ENCODE results near the gene TLE2.
"Not testable (repeated sequence)": the region's sequence is repeated elsewhere in the genome, so short reads cannot be mapped to it uniquely, and the experiment has no call there.

The TLE2 gene

DNA sequence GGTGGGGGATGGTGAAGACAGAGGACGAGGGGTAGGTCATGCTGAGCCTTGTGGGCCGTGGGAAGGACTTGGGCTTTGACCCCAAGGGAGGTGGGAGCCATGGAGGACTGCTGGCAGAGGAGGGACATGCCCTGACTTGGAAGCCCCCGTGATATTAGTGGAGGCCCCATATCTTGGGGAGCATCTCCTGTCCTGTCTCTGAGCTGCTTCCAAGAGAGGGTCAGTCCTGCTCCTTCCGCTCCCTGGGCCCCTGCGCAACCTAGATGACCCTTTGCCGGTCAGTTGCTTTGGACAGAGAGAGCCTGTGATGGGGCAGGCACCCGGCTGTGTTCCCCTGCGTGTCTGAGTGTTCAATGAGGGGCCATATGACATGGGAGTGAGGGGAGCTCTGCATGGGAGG lies 46.5 kb downstream of the TLE2 start:
- DNase-seq, result no peak

DNA sequence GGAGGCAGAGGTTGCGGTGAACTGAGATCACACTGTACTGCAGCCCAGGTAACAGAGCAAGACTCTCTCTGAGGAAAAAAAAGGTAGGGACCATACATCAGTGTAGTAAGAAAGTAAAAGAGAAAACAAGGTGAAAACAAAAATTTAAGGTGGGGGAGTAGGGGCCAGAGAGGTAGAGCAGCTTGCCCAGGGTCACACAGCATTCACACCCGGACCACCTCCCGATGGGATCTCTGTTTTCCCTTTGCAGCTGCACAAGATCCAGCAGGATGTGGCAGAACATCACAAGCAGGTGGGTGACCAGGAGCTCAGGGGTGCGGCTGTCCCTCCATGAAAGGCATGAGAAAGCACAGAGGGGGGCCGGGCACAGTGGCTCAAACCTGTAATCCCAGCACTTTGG lies 47.2 kb downstream of the TLE2 start:
- no peak for DNase-seq

DNA sequence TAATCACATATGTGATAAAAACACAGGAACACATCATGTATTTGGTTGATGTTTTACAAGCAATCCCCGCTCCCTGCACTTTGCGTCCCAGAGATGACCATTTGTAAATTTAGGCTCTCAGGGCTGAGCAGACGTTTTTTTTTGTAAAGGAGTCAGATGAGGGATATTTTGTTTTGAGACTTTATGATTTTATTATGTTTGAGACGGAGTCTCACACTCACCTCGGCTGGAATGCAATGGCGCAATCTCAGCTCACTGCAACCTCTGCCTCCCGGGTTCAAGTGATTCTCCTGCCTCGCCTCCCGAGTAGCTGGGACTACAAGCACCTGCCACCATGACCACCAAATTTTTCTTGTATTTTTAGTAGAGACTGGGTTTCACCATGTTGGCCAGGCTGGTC lies 50.3 kb downstream of the TLE2 start:
- no peak for DNase-seq

DNA sequence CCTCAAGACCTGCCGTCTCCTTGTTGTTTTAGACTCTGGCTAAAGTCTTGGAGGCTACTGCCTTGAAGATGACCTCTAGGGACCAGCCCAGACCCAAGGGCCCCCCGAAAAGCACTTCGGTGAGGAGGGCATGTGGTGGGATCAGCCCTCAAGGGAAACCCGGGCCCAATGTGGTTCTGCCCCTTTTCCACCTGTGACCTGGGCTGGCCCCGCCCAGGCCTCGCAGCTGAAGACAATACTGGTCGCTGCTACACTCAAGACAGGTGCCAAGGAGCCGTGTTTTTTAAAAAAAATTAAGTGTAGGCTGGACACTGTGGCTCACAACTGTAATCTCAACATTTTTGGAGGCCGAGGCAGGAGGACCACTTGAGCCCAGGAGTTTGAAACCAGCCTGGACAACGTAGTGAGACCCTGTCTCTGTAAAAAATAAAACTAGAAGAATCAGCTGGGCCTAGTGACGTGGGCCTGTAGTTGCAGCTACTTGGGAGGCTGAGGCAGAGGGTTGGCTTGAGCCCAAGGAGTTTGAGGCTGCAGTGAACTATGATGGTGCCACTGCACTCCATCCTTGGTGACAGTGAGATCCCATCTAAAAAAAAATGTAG lies 50.8 kb downstream of the TLE2 start:
- DNase-seq, result no peak

- DNase-seq, result no peak
Measured at GRCh38 chr19:2977746-2978138, 51.3 kb downstream of the TLE2 start.

DNA sequence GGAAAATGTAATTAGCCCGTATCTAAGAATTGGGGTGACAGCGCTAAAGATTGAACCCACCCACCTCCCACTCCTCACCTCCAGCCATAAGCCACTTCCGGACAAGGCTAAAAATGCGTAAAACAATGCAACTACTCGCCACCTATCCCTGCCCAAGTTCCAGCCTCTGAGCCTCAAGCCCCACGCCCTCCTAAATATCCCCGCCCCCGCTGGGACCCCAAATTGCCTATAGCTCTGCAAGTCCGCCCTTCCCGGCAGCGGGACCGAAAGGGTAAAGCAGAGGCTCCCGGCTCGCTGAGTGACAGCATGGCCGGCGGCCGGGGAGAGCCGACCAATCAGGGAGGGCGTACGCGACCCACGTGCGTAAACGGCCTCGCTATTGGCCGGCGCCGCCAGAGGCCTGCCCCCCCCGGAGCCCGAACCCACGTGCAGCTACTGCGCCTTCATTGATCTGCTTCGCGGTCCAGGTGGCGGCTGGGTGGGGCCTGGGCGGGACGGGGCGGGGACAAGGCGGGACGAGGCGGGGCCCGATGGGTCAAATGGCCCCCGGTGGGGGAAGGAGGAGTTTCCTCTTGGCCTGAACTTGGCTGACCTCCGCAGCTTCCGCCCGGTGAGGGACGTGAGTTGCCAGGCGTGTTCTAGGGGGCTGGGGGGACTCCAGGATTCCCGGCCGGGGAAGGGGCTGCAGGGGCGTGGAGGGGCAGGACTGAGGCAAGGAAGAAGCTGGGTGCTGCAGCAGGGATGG lies 51.9 kb downstream of the TLE2 start, which contains the start of gene TLE6:
TLE6 (plus strand) TSS at position 564 of the 745 bp plus-strand sequence. CDS start 670 bp downstream, outside the sequence.
- peak; percentile 91 for DNase-seq

DNA sequence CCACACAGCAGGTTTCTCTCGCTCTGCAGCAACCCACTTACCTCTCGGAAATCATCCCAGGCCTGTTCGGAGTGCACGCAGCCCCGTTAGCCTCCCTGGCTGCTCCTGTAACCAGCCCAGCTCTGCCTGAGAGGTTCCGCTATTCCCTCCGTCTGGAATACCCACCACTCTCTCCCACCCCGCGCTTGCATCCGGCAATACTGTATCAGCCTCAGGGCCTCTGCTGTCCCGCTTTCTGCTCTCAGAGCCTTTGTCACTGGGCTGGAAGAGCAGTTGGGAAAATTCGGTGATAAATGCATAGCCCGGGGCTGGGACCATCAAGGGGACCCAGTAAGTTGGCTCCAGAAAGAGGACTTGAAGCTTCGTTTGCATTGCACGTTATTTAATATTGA lies 52.5 kb downstream of the TLE2 start:
- no peak for DNase-seq

DNA sequence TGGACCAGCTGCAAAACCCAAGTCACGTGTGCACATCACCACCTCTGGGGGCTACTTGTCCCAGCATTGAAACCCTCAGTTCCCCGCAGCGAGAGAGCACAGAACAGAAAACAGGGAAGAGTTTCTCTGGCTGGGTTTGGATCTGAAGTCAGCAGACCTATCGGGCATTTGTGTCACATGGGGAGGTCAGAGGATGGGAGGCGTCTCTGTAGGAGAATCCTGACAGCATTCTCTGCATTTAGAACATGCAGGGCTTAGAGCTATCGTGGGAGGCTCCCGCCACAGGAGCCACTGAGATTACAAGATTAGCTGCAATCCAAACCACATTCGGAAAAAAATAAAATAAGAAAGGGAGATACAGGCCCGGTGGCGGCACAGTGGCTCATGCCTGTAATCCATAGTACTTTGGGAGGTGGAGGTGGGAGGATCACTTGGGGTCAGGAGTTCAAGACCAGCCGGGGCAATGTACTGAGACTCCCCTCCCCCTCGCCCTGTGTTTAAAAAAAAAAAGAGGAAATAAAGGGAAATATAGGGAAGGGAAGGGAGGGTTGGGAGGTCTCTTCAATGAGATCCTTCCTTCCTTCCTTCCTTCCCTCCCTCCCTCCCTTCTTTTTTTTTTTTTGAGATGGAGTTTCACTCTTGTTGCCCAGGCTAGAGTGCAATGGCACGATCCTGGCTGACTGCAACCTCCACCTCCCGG lies 54.6 kb downstream of the TLE2 start:
- DNase-seq, result no peak

DNA sequence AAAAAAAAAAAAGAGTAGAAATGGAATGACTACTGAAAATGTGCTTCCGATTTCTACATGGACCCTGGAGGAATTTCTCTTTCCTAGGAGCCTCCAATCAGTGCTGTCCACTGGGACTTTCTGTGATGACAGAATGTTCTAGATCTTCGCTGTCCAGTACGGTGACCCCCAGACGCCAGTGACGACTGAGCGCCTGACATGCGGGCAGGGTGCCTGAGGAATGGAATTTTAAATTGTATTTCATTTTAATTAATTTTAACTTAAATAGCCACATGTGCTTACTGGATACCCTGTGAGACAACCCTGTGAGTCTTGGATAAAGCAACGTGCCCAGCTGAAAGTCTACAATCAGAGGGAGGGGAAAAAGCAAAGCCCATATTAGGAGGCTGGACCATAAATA lies 55.9 kb downstream of the TLE2 start:
- DNase-seq, result no peak

- DNase-seq, result no peak
Measured at GRCh38 chr19:2970201-2970835, 58.8 kb downstream of the TLE2 start.

DNA sequence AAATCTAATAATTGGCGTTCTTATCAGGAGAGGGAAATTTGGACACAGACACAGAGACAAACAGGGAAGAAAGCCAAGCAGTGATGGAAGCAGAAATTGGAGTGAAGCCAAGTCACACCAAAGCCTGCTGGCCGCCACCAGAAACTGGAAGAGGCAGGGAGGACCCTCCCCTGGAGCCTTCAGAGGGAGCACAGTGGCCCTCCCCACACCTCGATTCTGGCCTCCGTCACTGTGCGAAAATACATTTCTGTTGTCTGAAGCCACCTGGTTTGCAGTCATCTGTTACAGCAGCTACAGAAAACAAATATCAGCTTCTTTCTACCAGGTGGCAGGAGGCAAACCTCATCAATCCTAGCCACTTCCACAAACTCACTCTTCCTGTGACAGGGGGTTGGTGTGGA lies 60.0 kb downstream of the TLE2 start:
- peak; percentile 94 for DNase-seq

- no peak for DNase-seq
Measured at GRCh38 chr19:2967972-2968371, 61.1 kb downstream of the TLE2 start.

DNA sequence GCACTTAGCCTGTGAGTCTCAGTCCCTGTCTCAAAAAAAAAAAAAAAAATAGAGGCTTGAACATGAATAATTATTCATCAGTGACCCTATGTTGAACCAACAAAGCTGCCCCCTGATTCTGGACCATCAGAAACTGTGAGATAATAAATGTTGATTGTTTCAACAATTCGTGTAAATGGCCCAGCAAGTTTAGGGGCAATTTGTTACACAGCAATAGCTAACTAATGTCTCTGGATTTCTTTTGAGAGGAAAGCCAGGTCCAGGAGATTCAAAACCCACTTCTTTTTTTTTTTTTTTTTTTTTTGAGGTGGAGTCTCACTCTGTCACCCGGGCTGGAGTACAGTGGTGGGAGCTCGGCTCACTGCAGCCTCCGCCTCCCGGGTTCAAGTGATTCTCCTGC lies 64.2 kb downstream of the TLE2 start:
- DNase-seq, result no peak

DNA sequence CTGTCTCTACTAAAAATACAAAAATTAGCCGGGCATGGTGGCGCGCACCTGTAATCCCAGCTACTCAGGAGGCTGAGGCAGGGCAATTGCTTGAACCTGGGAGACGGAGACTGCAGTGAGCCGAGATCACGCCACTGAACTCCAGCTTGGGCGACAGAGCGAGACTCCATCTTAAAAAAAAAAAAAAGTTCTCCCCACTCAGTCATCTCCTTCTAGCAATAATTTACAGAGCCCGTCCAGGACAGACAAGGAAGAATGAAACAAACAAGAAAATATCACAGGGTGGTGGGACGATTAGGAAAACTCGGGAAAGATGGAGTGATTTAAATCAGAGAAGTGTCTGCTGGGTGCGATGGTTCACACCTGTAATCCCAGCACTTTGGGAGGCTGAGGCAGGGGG lies 65.4 kb downstream of the TLE2 start:
- not testable (repeated sequence) for DNase-seq

- no peak for DNase-seq
Measured at GRCh38 chr19:2963122-2963521, 66.0 kb downstream of the TLE2 start.

DNA sequence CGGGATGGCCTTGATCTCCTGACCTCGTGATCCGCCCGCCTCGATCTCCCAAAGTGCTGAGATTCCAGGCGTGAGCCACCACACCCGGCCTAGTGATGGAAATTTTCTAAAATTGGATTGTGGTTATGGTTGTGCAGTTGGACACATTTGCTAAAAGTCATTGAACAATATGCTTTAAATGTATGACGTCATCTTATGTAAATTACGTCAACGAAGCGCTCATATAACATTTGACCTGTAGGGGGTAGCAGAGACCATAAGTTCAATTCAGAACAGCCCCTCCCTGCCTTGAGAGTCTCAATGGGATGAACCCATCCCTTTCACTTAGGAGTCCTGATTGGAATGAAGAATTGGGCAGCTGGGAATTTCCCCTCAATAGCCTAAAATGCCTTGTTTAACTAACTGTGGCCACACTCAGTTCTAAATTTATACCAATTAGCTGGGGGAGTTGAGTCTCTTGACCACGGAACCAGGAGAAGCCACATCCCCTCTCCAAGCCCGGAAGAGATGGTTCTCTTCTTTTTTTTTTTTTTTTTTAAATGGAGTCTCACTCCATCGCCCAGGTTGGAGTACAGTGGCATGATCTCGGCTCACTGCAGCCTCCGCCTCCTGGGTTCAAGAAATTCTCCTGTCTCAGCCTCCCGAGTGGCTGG lies 66.9 kb downstream of the TLE2 start:
- DNase-seq, result peak; percentile 63

DNA sequence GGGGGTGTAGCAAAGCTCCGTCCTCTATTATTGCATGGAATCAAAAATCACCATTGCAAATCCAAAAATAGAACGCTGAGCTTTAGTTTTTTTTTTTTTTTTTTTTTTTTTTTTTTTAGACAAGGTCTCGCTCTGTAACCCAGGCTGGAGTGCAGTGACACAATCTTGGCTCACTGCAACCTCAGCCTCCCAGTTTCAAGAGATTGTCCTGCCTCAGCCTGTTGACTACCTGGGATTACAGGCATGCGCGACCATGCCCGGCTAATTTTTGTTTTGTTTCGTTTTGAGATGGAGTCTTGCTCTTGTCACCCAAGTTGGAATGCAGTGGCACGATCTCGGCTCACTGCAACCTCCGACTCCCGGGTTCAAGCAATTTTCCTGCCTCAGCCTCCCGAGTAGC lies 69.0 kb downstream of the TLE2 start:
- DNase-seq, result no peak

DNA sequence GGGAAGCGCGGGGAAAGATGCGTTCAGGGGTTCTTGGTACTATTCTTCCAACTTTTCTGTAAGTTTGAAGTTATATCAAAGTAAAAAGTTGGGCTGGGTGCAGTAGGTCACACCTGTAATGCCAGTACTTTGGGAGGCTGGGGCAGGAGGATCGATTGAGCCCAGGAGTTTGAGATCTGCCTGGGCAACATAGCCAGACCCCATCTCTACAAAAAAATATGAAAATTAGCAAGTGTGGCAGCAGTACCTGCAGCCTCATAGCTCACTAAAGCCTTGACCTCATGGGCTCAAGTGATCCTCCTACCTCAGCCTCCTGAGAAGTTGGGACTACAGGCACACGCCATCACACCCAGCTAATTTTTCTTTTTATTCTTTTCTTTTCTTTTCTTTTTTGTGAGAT lies 71.9 kb downstream of the TLE2 start:
- DNase-seq, result no peak

DNA sequence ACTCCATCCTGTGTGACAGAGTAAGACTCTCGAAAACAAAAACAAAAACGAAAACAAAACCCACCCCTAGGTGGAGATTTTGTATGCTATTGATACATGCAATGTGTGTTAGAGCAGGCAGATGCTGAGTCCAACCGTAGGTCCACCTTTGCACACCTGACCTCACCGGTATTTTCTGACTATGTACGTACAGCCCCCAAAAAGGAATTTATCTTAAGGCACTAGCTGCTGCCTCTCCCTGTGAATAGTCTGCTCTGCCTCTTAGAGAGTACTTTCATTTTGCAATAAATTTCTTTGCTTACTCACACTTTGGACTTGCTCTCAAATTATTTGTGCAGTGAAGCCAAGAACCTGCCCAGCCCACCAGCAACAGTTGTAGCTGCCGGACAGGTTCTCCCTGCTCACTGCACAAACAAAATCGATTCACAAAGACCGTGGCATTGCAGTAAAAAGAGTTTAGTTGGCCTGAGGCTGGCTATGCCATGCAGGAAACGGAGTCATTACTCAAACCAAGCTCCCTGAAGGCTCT lies 76.1 kb downstream of the TLE2 start:
- peak; percentile 48 for DNase-seq

DNA sequence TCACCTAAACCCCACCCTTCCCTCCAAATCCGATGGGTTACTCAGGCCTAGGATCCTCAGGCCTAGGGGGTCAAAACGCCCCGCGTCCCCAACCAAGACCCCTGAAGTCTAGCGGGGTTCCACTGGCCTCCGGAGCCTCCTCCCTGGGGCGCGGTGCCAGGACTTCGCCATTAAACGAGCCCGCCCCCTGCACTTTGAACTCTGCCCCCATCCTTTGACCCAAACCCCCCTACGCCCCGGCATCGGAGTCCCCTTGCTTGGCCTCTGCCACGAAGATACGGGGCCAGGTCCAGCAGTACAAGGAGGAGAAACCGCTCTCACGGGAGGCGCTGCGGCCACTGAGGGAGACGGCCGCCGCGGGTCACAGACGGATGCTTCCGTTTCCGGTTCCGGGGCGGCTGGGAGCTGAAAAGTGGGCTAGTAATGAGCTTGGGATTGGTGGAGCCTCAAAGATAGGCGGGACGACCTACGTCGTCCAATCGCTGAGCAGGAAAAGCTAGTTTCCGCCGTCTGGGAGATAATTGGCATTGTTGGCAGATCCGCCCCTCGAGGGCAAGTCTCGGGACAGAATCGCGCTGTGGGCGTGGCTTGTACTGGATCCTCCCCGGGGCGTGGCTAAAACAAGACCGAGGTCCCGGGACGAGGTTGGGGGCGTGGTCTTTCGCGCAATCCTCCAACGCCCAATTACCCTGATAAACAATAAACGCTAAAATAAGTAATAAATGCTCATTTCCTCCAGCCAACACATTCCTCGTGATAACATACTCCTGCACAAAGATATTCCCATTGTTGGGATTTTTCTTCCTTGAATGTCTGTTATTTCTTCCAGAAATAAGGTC lies 78.6 kb downstream of the TLE2 start:
- DNase-seq, result peak; percentile 98

GRCh38 chr19:2949939-2950285 lies 79.2 kb downstream of the TLE2 start:
- DNase-seq, result no peak
